Measurements from ENCODE around the gene GPR55. TPM values are rescaled to one million over a fixed set of nuclear protein-coding genes. Genes with fewer than 3 reads are reported as not detected.

Gene GPR55
- total RNA-seq, 1 donor from 2014 or later = not detected

GRCh38 chr2:230868947-230869913 is 55.8 kb downstream of the GPR55 start:
- Histone ChIP-seq H2AFZ (replicated peaks) (no peak overlapping the region), H3K27me3 (peaks cover 3% of the 10 kb centered on the region), H4K20me1 (ENCODE audit: low read depth) (peaks cover 58% of the 10 kb centered on the region), H3K79me2 (ENCODE audit: low read depth) (peaks cover 87% of the 10 kb centered on the region), H3K4me3 (peak overlapping the region; percentile 5), H3K9me3 (ENCODE audit: low read depth) (no peaks in the 10 kb centered on the region), H3K4me1 (peaks cover 53% of the 10 kb centered on the region), H3K9ac (peak overlapping the region; percentile 29), H3K36me3 (no peaks in the 10 kb centered on the region), H3F3A (ENCODE audit: low read depth) (peaks cover 46% of the 10 kb centered on the region), H3K4me2 (peak overlapping the region; percentile 68), H3K27ac (peak overlapping the region; percentile 40)
- DNase-seq (ENCODE audit: low spot score) = peak; percentile 47
- H3K27ac Mint-ChIP-seq = peak overlapping the region; percentile 98
- TF ChIP-seq EZH2 (IDR thresholded peaks at IDR 0.05) = no peak
- TF ChIP-seq CTCF (IDR thresholded peaks at IDR 0.05) = no peak
- TF ChIP-seq EZH2phosphoT487 (IDR thresholded peaks at IDR 0.05) = no peak
- H3K27me3 Mint-ChIP-seq (ENCODE audit: insufficient read depth, low read depth) = peaks cover 9% of the 10 kb centered on the region
- H3K4me1 Mint-ChIP-seq = peaks cover 64% of the 10 kb centered on the region
- peak overlapping the region; percentile 70 for H3K4me3 Mint-ChIP-seq
- no peaks in the 10 kb centered on the region for H3K9me3 Mint-ChIP-seq
- peaks cover 5% of the 10 kb centered on the region for H3K36me3 Mint-ChIP-seq

- no peaks in the 10 kb centered on the region for H3K36me3 ChIP-seq
- Mint-ChIP-seq H3K27ac (peak overlapping the region; percentile 98), H3K4me1 (peaks cover 71% of the 10 kb centered on the region), H3K36me3 (peaks cover 5% of the 10 kb centered on the region), H3K4me3 (peak overlapping the region; percentile 70), H3K9me3 (no peaks in the 10 kb centered on the region), H3K27me3 (ENCODE audit: insufficient read depth, low read depth) (peaks cover 14% of the 10 kb centered on the region)
- no peaks in the 10 kb centered on the region for H3K9me3 ChIP-seq (ENCODE audit: low read depth)
- peak overlapping the region; percentile 68 for H3K4me2 ChIP-seq
- peaks cover 53% of the 10 kb centered on the region for H3K4me1 ChIP-seq
- peaks cover 11% of the 10 kb centered on the region for H3K27me3 ChIP-seq
- peak overlapping the region; percentile 40 for H3K27ac ChIP-seq
- peaks cover 50% of the 10 kb centered on the region for H4K20me1 ChIP-seq (ENCODE audit: low read depth)
- no peak overlapping the region for H2AFZ ChIP-seq (replicated peaks)
- H3K79me2 ChIP-seq (ENCODE audit: low read depth) = peaks cover 81% of the 10 kb centered on the region
- peaks cover 52% of the 10 kb centered on the region for H3F3A ChIP-seq (ENCODE audit: low read depth)
- TF ChIP-seq CTCF (IDR thresholded peaks at IDR 0.05) = no peak
- no peak for TF ChIP-seq EZH2phosphoT487 (IDR thresholded peaks at IDR 0.05)
- no peak for TF ChIP-seq EZH2 (IDR thresholded peaks at IDR 0.05)
- H3K9ac ChIP-seq = no peak overlapping the region
- peak overlapping the region; percentile 5 for H3K4me3 ChIP-seq
- DNase-seq (ENCODE audit: low spot score) = peak; percentile 48
Observed at GRCh38 chr2:230868161-230868946, 56.7 kb downstream of the GPR55 start.

GRCh38 chr2:230866756-230867523 is 58.1 kb downstream of the GPR55 start:
- Mint-ChIP-seq H3K9me3 (no peaks in the 10 kb centered on the region), H3K4me3 (peak overlapping the region; percentile 90), H3K4me1 (peaks cover 70% of the 10 kb centered on the region), H3K27ac (peak overlapping the region; percentile 92), H3K27me3 (ENCODE audit: insufficient read depth, low read depth) (peaks cover 23% of the 10 kb centered on the region), H3K36me3 (peaks cover 2% of the 10 kb centered on the region)
- no peaks in the 10 kb centered on the region for H3K9me3 ChIP-seq (ENCODE audit: low read depth)
- H3K36me3 ChIP-seq = no peaks in the 10 kb centered on the region
- peak overlapping the region; percentile 99 for H3K4me2 ChIP-seq
- peak; percentile 27 for DNase-seq (ENCODE audit: low spot score)
- peaks cover 66% of the 10 kb centered on the region for H3K79me2 ChIP-seq (ENCODE audit: low read depth)
- H3K4me3 ChIP-seq = peak overlapping the region; percentile 94
- no peak overlapping the region for H3K27ac ChIP-seq
- no peak overlapping the region for H2AFZ ChIP-seq (replicated peaks)
- peaks cover 52% of the 10 kb centered on the region for H3F3A ChIP-seq (ENCODE audit: low read depth)
- no peak overlapping the region for H3K9ac ChIP-seq
- peaks cover 18% of the 10 kb centered on the region for H3K27me3 ChIP-seq
- peaks cover 53% of the 10 kb centered on the region for H3K4me1 ChIP-seq
- peaks cover 36% of the 10 kb centered on the region for H4K20me1 ChIP-seq (ENCODE audit: low read depth)
- TF ChIP-seq CTCF (IDR thresholded peaks at IDR 0.05) = no peak
- TF ChIP-seq EZH2phosphoT487 (IDR thresholded peaks at IDR 0.05) = no peak
- TF ChIP-seq EZH2 (IDR thresholded peaks at IDR 0.05) = no peak

All from neural progenitor cell (in vitro differentiated cells).